Breast epithelium (tissue), 3 donors: Measurements from ENCODE around the gene FSHR.

ENCODE experiments used
- POLR2A ChIP-seq: fragments of 450-650 bp; IDR thresholded peaks from one replicate; pipeline ENCODE4 v1.6.1; 2016; ENCODE audit warnings: antibody characterized with exemption, mild to moderate bottlenecking, moderate library complexity
- POLR2AphosphoS5 ChIP-seq, 3 donors: sonication (generic); formaldehyde crosslinking; IDR thresholded peaks; one replicate each; pipeline ENCODE4 v1.6.1; 2017; ENCODE audit warnings: antibody characterized with exemption in 3 of 3
- TF ChIP-seq, protein P1 (sequence below), 3 donors: fragments of 450-650 bp; IDR thresholded peaks; one replicate each; pipeline ENCODE4 v1.5.1; 2016 to 2017; ENCODE audit warnings: antibody characterized with exemption in 3 of 3, mild to moderate bottlenecking in 3 of 3, moderate library complexity in 3 of 3

DNA sequence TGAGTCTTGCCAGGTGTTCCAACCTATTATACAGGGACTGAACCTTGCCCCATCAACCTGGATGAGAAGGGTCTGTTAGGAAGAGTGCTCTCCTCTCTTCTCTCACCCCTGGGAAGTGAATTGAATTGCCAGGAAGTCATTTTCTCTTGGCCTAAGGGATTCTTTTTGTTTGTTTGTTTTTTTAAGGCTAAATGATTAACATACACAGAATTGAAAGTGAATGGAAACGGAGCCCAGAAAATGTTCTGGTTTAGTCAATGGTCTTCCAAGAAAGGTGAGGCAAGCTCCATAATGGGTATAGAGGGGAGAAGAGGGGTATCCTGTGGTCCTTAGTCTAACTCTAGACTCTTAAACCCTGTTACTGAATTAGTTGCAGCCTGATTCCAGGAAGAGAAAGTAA, 189.1 kb downstream of the FSHR start:
- TF ChIP-seq, protein P1, sequence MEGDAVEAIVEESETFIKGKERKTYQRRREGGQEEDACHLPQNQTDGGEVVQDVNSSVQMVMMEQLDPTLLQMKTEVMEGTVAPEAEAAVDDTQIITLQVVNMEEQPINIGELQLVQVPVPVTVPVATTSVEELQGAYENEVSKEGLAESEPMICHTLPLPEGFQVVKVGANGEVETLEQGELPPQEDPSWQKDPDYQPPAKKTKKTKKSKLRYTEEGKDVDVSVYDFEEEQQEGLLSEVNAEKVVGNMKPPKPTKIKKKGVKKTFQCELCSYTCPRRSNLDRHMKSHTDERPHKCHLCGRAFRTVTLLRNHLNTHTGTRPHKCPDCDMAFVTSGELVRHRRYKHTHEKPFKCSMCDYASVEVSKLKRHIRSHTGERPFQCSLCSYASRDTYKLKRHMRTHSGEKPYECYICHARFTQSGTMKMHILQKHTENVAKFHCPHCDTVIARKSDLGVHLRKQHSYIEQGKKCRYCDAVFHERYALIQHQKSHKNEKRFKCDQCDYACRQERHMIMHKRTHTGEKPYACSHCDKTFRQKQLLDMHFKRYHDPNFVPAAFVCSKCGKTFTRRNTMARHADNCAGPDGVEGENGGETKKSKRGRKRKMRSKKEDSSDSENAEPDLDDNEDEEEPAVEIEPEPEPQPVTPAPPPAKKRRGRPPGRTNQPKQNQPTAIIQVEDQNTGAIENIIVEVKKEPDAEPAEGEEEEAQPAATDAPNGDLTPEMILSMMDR (IDR thresholded peaks at IDR 0.05) = no peak
- no peak for TF ChIP-seq POLR2A
- no peak for TF ChIP-seq POLR2AphosphoS5 (IDR thresholded peaks at IDR 0.05)
